SHP77 (cell line): Measurements from ENCODE around the gene OSBPL7.
A peak's percentile ranks its signal among the peaks of the same experiment; 100 is the strongest.

ENCODE experiments used
- DNase-seq, 2 experiments: peaks; one replicate each; lab custom pipeline; 2025; lab: John Stamatoyannopoulos, UW

The OSBPL7 gene

GRCh38 chr17:47847341-47848197 is 26.0 kb upstream of the OSBPL7 start:
- DNase-seq = no peak

- no peak for DNase-seq
These were observed 25.2 kb upstream of the OSBPL7 start for GRCh38 chr17:47846716-47847340.

- DNase-seq = no peak
These were observed 24.1 kb upstream of the OSBPL7 start for GRCh38 chr17:47845716-47846075.

- peak in 1 of 2 experiments; percentile 15 for DNase-seq
These were observed 23.5 kb upstream of the OSBPL7 start for GRCh38 chr17:47844814-47845715.

- no peak for DNase-seq
These were observed 22.6 kb upstream of the OSBPL7 start for GRCh38 chr17:47844227-47844626.

- DNase-seq = no peak
These were observed 21.8 kb upstream of the OSBPL7 start for GRCh38 chr17:47843391-47843730.

GRCh38 chr17:47841488-47842291 is 20.1 kb upstream of the OSBPL7 start:
- no peak for DNase-seq

- peak; percentile 86 for DNase-seq
These were observed 19.3 kb upstream of the OSBPL7 start, which contains the start of gene SCRN2 for GRCh38 chr17:47840742-47841487. SCRN2 (minus strand) TSS chr17:47841273; CDS start chr17:47840843, 430 bp downstream.

- no peak for DNase-seq
These were observed 18.6 kb upstream of the OSBPL7 start for GRCh38 chr17:47840001-47840741.

- no peak for DNase-seq
These were observed 17.5 kb upstream of the OSBPL7 start for GRCh38 chr17:47839071-47839470.

- no peak for DNase-seq
These were observed 17.0 kb upstream of the OSBPL7 start for GRCh38 chr17:47838636-47839035.

- no peak for DNase-seq
These were observed 15.9 kb upstream of the OSBPL7 start for GRCh38 chr17:47837401-47838039.

- DNase-seq = no peak
These were observed 15.0 kb upstream of the OSBPL7 start for GRCh38 chr17:47836601-47837000.

- DNase-seq = no peak
These were observed 13.2 kb upstream of the OSBPL7 start for GRCh38 chr17:47834756-47835155.

- no peak for DNase-seq
These were observed 10.3 kb upstream of the OSBPL7 start for GRCh38 chr17:47831934-47832327.

- DNase-seq = peak; percentile 93 to 94
These were observed 9.7 kb upstream of the OSBPL7 start, which contains the start of the genes LRRC46 and MRPL10 for GRCh38 chr17:47831003-47831933. LRRC46 (plus strand) TSS chr17:47831670; CDS start chr17:47831990, 320 bp downstream. MRPL10 (minus strand) TSS chr17:47831541; CDS start chr17:47831511, 30 bp downstream.

GRCh38 chr17:47830396-47831002 is 8.9 kb upstream of the OSBPL7 start:
- no peak for DNase-seq

- DNase-seq = no peak
These were observed 8.3 kb upstream of the OSBPL7 start for GRCh38 chr17:47829870-47830269.
